ENCODE measurements around the gene SNX12.

Gene SNX12

GRCh38 chrX:71068044-71068918, at the start of gene SNX12:
SNX12 (minus strand) TSS chrX:71068334; CDS start chrX:71068306, 28 bp downstream.
- DNase-seq (ENCODE audit: low read depth) = peak; percentile 95
- TF ChIP-seq CTCF (IDR thresholded peaks at IDR 0.05; ENCODE audit: low read depth, low read length) (no peak), MAX (IDR thresholded peaks at IDR 0.05; ENCODE audit: low read depth, low read length) (peak; percentile 59), MYC (IDR thresholded peaks at IDR 0.05; ENCODE audit: low read depth, low read length) (peak; percentile 50; the same call in 1 of the 2 replicates), POLR2A (IDR thresholded peaks at IDR 0.05; ENCODE audit: extremely low read depth, insufficient read length) (peak; percentile 53)
- H3K4me3 ChIP-seq (ENCODE audit: low read depth, low read length) = peak within 1 kb of the TSS; percentile 94

GRCh38 chrX:71117358-71117757, 49.2 kb upstream of the SNX12 start:
- DNase-seq (ENCODE audit: low read depth) = no peak
- no peak for TF ChIP-seq CTCF (IDR thresholded peaks at IDR 0.05; ENCODE audit: low read depth, low read length)
- TF ChIP-seq MYC (IDR thresholded peaks at IDR 0.05; ENCODE audit: low read depth, low read length) = no peak
- TF ChIP-seq POLR2A (IDR thresholded peaks at IDR 0.05; ENCODE audit: extremely low read depth, insufficient read length) = no peak
- no peak for TF ChIP-seq MAX (IDR thresholded peaks at IDR 0.05; ENCODE audit: low read depth, low read length)
- H3K4me3 ChIP-seq (ENCODE audit: low read depth, low read length) = peak overlapping the region; percentile 71

- DNase-seq (ENCODE audit: low read depth) = peak; percentile 73
- peak overlapping the region; percentile 84 for H3K4me3 ChIP-seq (ENCODE audit: low read depth, low read length)
- TF ChIP-seq POLR2A (IDR thresholded peaks at IDR 0.05; ENCODE audit: extremely low read depth, insufficient read length) (no peak), MYC (IDR thresholded peaks at IDR 0.05; ENCODE audit: low read depth, low read length) (no peak), MAX (IDR thresholded peaks at IDR 0.05; ENCODE audit: low read depth, low read length) (no peak), CTCF (IDR thresholded peaks at IDR 0.05; ENCODE audit: low read depth, low read length) (no peak)
Observed at GRCh38 chrX:71111921-71112431, 43.8 kb upstream of the SNX12 start.

- DNase-seq (ENCODE audit: low read depth) = peak; percentile 87
- no peak for TF ChIP-seq CTCF (IDR thresholded peaks at IDR 0.05; ENCODE audit: low read depth, low read length)
- TF ChIP-seq MYC (IDR thresholded peaks at IDR 0.05; ENCODE audit: low read depth, low read length) = no peak
- no peak for TF ChIP-seq MAX (IDR thresholded peaks at IDR 0.05; ENCODE audit: low read depth, low read length)
- TF ChIP-seq POLR2A (IDR thresholded peaks at IDR 0.05; ENCODE audit: extremely low read depth, insufficient read length) = peak; percentile 88
- H3K4me3 ChIP-seq (ENCODE audit: low read depth, low read length) = peak within 1 kb of the TSS; percentile 84
Observed at GRCh38 chrX:71111141-71111843, 43.2 kb upstream of the SNX12 start, which contains the start of gene IL2RG. IL2RG (minus strand) TSS chrX:71111577; CDS start chrX:71111539, 38 bp downstream.

- TF ChIP-seq POLR2A (IDR thresholded peaks at IDR 0.05; ENCODE audit: extremely low read depth, insufficient read length) (no peak), MAX (IDR thresholded peaks at IDR 0.05; ENCODE audit: low read depth, low read length) (no peak), MYC (IDR thresholded peaks at IDR 0.05; ENCODE audit: low read depth, low read length) (no peak), CTCF (IDR thresholded peaks at IDR 0.05; ENCODE audit: low read depth, low read length) (no peak)
- DNase-seq (ENCODE audit: low read depth) = peak; percentile 29
- peak overlapping the region; percentile 84 for H3K4me3 ChIP-seq (ENCODE audit: low read depth, low read length)
Observed at GRCh38 chrX:71109051-71109450, 40.9 kb upstream of the SNX12 start.

All from NB4 (cell line).